Erythroblast (primary cell): ENCODE results near the gene RGS16.

Source experiments
- GATA1 ChIP-seq: IDR thresholded peaks from 2 replicates; pipeline ENCODE4 v1.6.1; 2011; ENCODE audit warnings: low read depth, mild to moderate bottlenecking, control low read depth, low read length, moderate library complexity
- POLR2A ChIP-seq: IDR thresholded peaks from 2 replicates; pipeline ENCODE4 v1.6.1; 2011; ENCODE audit warnings: mild to moderate bottlenecking, low read length

DNA sequence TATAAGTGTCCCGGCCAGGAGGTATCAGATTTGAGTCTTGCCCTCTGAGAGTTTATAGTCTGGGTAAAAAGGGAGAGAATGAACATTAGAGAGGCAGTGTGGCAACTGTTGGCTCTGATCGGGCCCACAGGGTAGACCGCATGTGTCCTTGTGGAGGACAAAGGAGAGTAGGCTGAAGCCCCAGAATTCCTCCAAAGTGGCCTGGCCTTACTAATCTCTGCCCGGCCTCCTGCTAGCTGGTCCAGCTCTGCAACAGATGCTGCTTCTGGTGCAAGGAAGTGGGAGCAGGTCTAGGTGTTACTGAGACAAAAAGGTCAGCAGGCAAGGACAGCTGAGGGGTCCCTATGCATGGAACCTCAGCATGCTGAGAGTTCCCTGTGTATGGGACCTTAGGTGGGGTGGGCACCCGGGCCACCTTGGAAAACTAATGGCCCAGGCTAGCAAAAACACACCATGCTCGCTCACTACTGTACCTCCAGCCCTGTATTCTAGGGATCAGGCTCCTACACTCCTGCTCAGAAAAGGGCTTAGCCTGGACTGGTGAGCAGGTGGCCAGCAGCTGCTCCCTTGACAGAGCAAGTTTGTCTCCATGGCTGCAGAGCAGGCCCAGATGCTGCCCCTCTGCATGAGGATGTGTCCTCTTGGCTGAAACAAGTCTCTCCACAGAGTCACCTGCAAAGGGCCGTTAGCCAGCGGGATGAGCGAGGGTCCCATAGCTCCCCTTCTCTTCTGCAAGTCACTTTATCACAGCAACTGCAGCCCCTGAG, 30.3 kb upstream of the RGS16 start:
- TF ChIP-seq POLR2A = no peak
- no peak for TF ChIP-seq GATA1
